ENCODE results near the gene IDI1. TPM values are rescaled to one million over a fixed set of nuclear protein-coding genes. Genes with fewer than 3 reads are reported as not detected.
A peak's percentile ranks its signal among the peaks of the same experiment; 100 is the strongest.

The IDI1 gene
- total and polyA plus RNA-seq, 2 of the 13 experiments (the other 11 are each of a cell fraction or from before 2014, with no cell fraction given): 44.4 to 145 TPM

- TF ChIP-seq ZXDC (CRISPR knock-in tag; IDR thresholded peaks at IDR 0.05): peak; percentile 50; the same call in 1 of the 2 replicates
- 0 out of 2 replicates have a peak, but pooled peaks have one; percentile 48 for TF ChIP-seq E2F1 (CRISPR knock-in tag; IDR thresholded peaks at IDR 0.05)
- TF ChIP-seq FOXJ3 (CRISPR knock-in tag; IDR thresholded peaks at IDR 0.05; ENCODE audit: borderline replicate concordance): no peak
- TF ChIP-seq TBL1XR1 (IDR thresholded peaks at IDR 0.05; ENCODE audit: borderline replicate concordance, low read length, partially characterized antibody): no peak
- TF ChIP-seq ZHX2 (IDR thresholded peaks at IDR 0.05; ENCODE audit: low read depth): peak; percentile 67
- TF ChIP-seq ZHX2 (CRISPR knock-in tag; IDR thresholded peaks at IDR 0.05; ENCODE audit: borderline replicate concordance): no peak
- no peak for TF ChIP-seq ZNF282 (IDR thresholded peaks at IDR 0.05; ENCODE audit: partially characterized antibody)
- TF ChIP-seq SMAD3 (CRISPR knock-in tag; IDR thresholded peaks at IDR 0.05): peak; percentile 33; the same call in 1 of the 2 replicates
- TF ChIP-seq ZNF224 (CRISPR knock-in tag; IDR thresholded peaks at IDR 0.05): peak; percentile 39; the same call in 1 of the 2 replicates
- TF ChIP-seq CBX5 (CRISPR knock-in tag; IDR thresholded peaks at IDR 0.05; ENCODE audit: borderline replicate concordance): 0 out of 2 replicates have a peak, but pooled peaks have one; percentile 15
- no peak for TF ChIP-seq ZFP36L2 (CRISPR knock-in tag; IDR thresholded peaks at IDR 0.05)
- TF ChIP-seq SYNCRIP (IDR thresholded peaks at IDR 0.05; ENCODE audit: insufficient read depth, low read depth, low read length): no peak
- TF ChIP-seq ZMYM3 (CRISPR knock-in tag; IDR thresholded peaks at IDR 0.05): no peak
- TF ChIP-seq ZNF33A (CRISPR knock-in tag; IDR thresholded peaks at IDR 0.05; ENCODE audit: borderline replicate concordance): 0 out of 2 replicates have a peak, but pooled peaks have one; percentile 45
- TF ChIP-seq ZNF280D (CRISPR knock-in tag; IDR thresholded peaks at IDR 0.05): no peak
Observed at GRCh38 chr10:1056326-1057105, 7.6 kb upstream of the IDI1 start, which contains the start of gene WDR37 (continued).
